Left renal pelvis (tissue), 4 donors: Measurements from ENCODE around the gene SLC46A2. TPM values are rescaled to one million over a fixed set of nuclear protein-coding genes. Genes with fewer than 3 reads are reported as not detected.

Experiments used
- DNase-seq, 4 donors: peaks; one replicate each; pipeline ENCODE4 v3.0.0-alpha.2; 2013; ENCODE audit warnings: low read depth in 4 of 4, low spot score in 3 of 4
- polyA plus RNA-seq, 4 donors: library from polyadenylated mRNA; unstranded; fragments of 120-200 nt; gene quantifications; one replicate each; pipeline ENCODE4 v1.2.1, GENCODE V29; 2013; ENCODE audit not compliant: insufficient read length in 4 of 4

The SLC46A2 gene, protein sequence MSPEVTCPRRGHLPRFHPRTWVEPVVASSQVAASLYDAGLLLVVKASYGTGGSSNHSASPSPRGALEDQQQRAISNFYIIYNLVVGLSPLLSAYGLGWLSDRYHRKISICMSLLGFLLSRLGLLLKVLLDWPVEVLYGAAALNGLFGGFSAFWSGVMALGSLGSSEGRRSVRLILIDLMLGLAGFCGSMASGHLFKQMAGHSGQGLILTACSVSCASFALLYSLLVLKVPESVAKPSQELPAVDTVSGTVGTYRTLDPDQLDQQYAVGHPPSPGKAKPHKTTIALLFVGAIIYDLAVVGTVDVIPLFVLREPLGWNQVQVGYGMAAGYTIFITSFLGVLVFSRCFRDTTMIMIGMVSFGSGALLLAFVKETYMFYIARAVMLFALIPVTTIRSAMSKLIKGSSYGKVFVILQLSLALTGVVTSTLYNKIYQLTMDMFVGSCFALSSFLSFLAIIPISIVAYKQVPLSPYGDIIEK
- polyA plus RNA-seq, result under 1 TPM in 3 of 4 donors, not detected in 1; 0.10 to 0.47 (median 0.29) TPM

DNA sequence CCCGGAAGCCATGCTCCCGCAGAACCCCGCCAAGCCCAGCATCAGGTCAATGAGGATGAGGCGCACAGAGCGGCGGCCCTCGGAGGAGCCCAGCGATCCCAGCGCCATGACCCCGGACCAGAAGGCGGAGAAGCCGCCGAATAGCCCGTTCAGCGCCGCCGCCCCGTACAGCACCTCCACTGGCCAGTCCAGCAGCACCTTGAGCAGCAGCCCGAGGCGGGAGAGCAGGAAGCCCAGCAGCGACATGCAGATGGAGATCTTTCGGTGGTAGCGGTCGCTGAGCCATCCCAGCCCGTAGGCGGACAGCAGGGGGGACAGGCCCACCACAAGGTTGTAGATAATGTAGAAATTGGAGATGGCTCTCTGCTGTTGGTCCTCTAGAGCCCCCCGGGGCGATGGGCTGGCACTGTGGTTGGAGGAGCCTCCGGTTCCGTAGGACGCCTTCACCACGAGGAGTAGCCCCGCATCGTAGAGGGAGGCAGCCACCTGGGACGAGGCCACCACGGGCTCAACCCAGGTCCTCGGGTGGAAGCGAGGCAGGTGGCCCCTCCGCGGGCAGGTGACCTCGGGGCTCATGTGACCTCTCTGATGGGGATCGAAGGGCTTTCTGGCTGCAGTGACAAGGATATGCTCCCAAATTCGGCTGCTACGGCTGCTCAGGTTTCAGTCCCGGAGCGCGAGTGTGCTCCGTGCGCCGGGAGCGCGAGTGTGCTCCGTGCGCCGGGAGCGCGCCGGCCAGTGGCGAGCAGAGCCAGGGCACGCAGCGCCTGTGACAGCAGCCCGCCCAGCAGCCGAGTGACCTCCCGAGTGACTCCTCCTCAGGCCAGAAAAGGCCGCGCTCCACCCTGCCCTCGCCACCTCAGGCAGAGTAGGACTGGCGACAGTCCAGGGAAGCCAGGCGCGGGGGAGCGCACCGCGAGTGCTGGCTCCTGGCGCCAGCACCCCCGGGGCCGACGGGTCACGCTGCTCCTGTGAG, at the start of gene SLC46A2:
Gene SLC46A2 (minus strand): TSS at position 771 of the 976 bp plus-strand sequence. CDS start 195 bp downstream, at position 576.
- no peak for DNase-seq

DNA sequence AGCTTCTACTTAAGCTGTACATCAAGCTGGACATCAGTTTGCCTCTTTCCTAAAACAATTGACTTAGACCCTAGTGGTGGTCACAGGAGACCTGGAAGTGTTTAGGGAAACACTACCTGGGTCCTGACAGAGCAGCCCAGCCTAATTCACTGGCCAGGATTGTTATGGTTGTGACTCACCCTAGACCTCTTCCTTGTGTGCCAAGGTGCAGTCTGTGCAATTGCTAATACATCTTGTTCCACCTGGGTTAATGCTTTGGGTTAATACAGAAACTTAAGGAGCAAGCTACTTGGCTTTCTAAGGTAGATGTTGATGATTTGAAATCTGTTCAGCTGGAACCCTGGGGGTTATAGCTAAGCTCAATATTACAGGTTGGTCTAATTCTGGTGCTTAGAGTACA, 48.7 kb upstream of the SLC46A2 start:
- no peak for DNase-seq

DNA sequence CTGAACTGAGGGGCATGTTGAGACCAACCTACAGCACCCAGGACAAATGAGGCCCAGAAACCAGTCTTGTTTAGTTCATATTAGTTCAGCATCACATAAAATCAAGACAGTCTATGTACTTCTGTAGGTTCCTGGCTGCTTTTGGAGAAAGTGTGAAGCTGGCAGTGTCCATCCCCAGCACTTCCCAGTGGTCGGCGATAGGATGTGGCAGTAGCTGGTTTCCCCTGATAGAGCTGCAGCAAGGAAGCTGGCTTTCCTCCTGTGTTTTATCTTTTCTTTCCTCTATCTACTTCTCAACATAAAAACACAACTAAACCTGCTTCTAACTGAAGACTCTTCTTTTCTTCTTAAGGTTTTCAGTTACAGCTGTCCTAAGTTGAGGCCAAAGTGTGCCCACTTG, 43.0 kb upstream of the SLC46A2 start:
- no peak for DNase-seq

DNA sequence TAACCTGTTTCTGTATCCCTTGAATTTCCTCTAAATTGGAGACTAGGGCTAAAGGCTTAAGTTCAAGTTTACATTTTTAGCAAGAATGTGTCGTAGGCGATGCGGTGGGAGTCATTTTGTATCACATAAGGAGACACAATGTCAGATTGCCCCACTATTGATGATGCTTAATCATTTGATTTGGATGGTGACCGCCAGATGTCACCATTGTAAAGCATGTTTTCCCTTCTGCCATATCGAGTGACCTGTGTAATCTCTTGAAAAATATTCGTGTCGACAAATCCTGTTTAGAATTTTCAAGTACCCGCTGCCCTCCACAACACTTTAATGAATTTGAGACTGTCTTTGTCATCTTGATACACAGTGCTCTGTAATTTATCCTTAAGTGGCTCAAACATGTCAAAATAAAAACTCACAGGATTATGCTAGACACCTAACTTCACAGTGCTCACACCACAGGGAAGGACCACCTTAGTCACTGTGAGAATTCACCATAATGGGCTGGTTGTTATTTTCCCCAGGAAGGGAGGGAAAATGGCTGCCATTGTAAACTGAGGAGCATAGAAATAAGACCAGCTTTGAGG, 34.5 kb upstream of the SLC46A2 start:
- DNase-seq, result no peak

DNA sequence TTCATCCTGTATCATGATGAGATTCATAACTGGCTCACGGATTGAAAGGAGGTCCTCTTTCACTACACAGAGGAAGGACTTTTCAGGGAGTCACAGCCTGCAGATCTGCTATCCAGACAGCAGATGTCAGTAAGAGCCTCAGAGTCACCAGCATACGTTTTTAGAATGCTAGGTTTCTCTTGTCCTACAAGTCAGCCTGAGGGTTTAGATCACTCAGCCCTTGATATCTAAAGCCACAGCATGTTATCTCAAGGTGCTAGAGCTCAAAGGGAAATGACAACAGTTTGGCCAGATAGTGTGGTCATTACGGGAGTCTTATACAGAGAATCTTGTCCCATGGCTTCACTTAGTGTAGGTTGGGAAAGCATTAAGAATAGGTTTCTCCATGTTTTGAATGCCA, 30.9 kb upstream of the SLC46A2 start:
- no peak for DNase-seq

DNA sequence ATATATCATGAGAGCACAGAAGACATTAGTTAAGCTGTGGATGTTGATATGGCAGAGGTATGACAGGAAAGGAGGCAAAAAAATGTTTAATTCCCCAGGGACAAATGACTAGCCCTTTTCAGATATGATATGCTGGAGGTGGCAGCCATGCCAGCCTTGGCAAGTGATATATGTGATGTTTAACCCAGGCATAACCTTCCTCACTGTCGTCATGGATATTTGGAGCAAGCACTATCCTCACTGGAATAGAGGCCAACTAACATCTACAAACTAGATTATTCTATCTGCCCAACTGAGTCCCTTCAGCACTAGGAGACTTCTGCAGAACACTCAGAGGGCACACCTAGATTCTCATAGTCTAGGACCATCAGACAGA, 27.3 kb upstream of the SLC46A2 start:
- no peak for DNase-seq

DNA sequence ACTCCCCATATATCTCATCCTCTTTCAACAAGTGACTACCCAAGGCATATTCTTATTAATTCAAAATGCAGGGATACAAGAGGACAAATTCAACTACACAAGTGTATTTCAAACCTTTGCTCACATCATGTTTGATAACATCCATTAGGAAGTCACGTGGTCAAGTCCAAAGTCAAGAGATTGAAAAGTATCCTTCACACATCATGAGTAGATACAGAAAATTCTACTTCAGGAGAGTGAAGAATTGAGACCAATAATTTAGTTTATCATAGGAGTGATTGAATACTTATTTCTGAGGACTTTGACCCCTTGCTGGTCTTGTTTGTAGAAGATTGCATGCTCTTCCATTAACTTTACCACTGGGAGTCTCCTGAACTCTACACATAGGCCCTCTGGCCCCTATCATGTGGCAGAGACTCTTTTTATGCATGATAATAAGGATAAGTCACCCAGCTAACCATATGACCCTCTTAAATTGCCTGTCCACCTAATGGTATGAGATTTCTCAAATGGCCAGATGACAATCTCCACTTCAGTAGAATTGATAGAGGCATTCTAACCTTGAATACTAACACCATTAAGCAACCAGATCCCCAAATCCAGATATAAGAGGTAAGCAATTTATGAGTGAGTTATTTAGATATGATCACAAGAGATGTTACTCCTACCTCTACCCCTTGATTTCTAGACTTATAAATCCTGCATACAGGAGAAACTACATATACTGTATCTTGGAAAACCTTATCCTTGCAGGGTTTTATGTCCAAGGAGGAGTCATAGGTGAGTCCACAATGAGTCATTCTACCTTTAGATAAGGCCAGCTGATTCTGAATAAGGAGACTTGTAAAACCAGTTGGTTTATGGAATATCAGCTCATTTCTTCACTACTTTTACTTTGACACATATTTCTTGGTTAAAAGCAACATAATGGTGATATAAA, 26.6 kb upstream of the SLC46A2 start:
- DNase-seq, result no peak

DNA sequence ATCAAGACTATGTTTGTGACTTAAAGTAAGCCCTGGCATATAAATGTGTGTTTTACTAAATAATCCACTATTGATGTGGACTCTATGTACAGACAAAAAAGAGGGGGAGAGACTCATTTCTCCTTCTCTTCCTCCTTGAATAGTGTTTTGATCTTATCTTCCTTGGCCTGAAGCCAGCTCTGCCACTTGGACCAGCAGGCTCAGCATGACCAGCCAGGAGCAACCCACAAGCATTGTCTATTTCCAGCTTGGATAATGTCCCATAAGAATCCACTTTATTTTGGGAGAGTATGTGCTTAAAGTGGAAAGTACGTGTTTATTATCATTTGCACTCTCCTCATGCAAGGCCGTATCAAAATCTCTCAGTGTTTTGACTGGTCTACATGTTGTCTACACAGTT, 23.8 kb upstream of the SLC46A2 start:
- DNase-seq, result no peak

DNA sequence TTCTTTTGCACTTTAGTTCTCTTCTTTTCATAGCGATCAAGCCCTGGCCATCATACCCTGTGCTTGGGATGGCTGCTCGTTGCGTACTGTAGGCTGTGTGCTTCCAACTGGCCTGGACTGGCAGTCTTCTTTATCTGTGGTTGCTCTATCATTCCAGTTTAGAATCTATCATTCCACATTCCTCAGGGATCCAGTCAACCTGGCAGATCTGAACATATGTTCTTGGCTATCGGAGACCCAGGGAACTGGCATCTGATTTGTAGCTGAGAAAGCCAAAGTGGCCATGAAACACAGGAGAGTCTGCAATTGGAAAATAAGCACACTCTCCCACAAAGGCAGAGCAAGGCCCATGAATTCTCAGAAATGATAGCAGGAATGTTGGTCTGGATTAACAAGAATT, 22.6 kb upstream of the SLC46A2 start:
- DNase-seq, result no peak

DNA sequence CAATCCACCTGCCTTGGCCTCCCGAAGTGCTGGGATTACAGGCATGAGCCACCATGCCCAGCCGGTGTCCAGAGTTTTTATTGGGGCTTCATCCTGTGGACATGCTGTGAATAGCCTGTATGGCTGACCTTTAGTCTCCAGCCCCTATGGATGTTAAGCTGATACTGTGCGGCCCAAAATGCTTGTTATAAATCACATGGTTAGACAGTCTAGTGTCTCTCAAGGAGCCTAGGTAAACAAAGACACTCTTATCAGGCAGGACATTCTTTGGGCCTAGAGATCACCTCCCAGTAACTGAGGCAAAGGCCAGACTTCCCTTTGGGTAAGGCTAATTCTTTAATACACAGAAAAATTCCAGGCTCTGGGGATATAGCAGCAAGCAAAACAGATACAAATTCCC, 22.0 kb upstream of the SLC46A2 start:
- no peak for DNase-seq

DNA sequence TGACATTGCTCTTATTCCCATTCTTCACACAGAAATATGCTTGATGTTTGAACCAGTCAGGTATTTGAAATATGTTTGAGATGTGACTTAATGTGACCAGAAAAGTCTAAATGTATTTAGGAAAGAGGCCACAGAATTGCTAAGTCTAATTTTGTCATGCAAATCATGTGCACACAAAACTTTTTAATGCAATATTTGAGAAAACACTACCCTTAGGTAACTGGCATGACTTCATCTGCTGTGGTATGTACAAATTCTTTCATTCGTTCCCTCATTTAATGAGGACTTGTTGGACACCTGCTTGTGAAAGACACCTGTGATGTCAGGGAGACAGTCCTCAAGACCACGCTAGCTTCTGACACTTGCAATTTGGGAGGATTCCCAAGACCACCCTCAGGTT, 21.1 kb upstream of the SLC46A2 start:
- DNase-seq, result no peak

DNA sequence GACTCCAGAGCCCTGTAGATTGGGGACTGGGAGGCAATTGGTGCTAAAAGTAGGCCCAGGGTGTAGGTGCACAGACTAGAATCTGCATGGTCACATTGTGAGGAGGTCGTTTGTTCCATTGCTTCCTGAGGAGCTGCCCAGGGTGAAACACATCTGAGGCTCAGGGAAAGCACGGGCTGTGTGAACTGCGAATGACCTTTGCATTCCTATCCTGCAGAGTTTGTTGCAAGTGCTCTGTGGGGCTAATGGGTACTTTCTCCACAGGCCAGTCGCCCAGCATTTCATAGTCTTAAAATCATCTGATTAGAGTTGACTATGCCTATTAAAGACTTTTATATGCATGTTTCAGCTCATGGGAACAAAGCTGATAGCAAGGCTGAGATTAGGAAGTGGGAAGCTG, 14.4 kb upstream of the SLC46A2 start:
- DNase-seq, result no peak

DNA sequence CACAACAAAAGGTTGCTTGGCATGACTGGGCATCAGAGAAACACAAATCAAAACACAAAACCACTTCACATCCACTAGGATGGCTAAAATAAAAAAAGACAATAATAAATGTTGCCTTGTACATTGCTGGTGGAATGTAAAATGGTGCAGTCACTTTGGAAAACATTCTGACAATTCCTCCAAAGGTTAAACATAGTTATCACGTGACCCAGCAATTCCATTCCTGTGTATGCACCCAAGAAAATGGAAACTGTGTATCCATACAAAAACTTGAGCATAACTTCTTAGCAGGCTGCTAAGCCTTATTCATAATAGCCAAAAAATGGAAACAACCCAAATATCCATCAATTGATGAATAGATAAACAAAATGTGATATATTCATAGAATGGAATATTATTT, 10.2 kb upstream of the SLC46A2 start:
- no peak for DNase-seq

DNA sequence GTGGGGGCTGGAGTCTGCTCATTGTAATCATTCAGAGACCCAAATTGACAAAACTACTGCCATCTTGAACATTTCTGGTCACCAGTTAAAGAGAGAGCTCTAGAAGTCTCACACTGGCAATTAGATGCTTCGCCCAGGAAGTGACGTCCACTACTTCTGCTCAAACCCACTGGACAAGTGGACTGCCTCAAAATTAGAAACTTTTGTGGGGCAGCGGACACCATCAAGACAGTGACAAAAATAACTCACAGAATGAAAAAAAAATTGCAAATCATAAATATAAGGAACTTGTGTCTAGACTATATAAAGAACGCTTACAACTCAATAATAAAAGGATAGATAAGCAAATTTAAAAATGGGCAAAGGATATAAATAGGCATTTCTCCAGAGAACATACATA, 9.8 kb upstream of the SLC46A2 start:
- DNase-seq, result no peak

DNA sequence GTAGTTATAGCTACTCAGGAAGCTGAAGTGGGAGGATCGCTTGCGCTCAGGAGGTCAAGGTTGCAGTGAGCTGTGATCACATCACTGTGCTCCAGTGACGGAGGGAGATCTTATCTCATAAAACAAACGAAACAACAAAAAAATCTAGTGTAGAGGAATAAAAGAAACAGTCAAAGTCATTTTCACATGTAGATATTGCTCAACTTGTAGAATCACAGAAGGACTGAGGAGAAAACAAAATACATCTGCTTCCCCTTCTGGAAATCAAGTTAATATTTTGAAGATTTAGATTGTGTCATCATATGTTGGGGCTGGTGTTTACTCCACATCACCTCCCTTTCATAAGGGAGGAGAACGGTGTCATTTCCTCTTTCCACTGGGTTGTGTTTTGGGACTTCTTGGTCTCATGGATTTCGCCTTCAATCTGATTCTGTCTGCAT, 8.2 kb upstream of the SLC46A2 start:
- no peak for DNase-seq

DNA sequence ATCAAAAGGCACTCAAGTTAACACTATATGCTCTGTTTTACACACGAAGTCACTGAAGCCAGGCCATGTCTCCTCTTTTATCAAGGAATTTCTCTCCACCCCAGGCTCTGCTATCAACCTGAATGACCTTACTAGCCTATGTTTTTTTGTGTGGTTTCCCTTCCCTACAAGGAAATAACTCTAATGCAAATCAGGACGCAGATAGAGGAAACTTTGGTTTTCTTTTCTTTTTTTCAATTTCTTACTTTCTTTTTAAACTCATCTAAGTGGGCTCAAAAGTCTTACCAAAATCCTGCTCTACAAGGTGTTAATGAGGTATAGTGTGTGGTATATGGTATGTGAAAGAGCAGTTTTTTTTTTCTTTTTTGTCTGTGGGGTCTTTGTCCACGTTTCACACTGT, 5.5 kb upstream of the SLC46A2 start:
- no peak for DNase-seq

DNA sequence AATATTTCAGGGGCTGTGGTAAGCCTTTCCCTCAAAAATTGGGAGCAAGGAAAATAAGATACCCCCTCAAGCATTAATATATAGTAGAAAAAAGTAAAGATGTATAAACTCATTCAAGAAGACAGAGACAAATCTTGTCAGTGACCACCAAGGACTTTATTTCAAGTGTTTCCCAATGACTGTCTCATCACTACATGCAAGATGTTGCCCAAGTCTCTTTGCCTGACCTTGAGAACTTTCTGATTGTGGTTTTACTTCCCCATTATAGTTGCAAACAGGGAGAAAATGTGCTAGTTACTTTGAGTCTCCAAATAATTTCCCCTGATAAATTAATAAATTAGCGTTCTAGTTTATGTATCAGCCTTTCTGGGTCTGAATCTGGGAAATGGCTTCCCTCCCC, 4.0 kb upstream of the SLC46A2 start:
- no peak for DNase-seq

DNA sequence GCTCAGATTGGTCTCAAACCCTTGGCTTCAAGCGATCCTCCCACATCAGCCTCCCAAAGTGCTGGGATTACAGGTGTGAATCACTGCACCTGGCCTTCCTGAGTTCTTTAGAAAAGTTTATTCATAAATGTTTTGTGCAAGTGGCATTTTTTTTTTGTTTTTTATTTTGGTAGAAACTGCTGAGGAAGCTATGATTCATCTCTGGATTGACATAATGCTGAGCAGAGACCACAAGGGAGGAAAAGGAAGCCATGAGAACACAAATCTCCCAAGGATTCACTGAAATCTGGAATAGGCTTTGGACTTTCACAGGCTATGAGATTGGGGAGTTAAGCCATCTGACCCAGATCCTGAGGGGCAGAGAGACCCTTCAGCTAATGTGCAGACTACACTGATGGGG, 3.4 kb upstream of the SLC46A2 start:
- no peak for DNase-seq

DNA sequence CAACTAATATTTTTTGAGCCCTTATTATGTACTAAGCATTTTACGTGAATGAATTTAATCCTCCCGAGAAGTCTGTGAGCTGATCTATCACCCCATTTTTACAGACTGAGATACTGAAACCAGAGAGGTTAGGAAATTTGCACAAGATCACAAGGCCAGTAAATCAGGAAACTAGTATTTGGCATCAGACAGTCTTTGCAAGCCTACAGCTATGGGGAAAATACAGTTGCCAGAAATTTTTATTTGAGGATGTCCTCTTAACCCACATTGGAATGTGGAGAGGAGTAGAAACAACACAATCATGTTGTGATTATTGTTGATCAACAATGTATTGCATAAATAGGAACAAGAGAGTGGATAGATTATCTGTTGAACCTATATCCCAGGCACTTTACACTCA, 2.3 kb upstream of the SLC46A2 start:
- DNase-seq, result no peak

DNA sequence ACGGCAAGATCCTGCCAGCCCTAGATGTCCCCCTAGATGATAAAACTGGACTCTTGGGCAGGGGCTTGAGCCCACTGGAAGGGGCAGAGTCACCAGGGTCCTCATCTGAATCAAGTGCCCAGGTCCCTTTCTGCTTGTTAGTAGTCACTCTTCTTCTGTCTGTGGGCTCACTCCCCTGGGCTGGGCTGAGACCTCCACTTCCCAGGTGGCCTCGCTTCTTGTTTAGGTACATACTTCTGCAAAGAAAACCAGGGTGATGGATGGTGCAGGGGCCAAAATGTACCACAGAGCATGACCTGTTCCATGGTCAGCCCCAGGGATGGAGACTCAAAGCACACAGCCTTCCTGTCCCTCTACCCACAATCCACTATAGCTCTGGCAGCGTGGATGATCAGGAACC, 845 bp upstream of the SLC46A2 start:
- no peak for DNase-seq
